ENCODE data around the gene PAIP2. TPM values are rescaled to one million over a fixed set of nuclear protein-coding genes. Genes with fewer than 3 reads are reported as not detected.

The PAIP2 gene
- total and polyA plus RNA-seq, 9 donors: 68.4 to 142 (median 104) TPM

GRCh38 chr5:139389701-139390638 lies 48.3 kb downstream of the PAIP2 start, which contains the start of gene MZB1:
MZB1 (minus strand) TSS chr5:139389913; CDS start chr5:139389856, 57 bp downstream.
- no peak within 1 kb of the TSS for H3K4me3 ChIP-seq
- H3K9me3 ChIP-seq: no peaks in the 10 kb centered on the region
- DNase-seq: peak in 1 of 5 donors; percentile 10
- H3K36me3 ChIP-seq: no peaks in the 10 kb centered on the region
- no peak for TF ChIP-seq EP300 (IDR thresholded peaks at IDR 0.05)
- no peak for TF ChIP-seq POLR2A (IDR thresholded peaks at IDR 0.05)
- no peak for TF ChIP-seq CTCF (IDR thresholded peaks at IDR 0.05)
- H3K4me1 ChIP-seq (ENCODE audit: insufficient read depth): peaks cover 8% of the 10 kb centered on the region
- H3K27ac ChIP-seq: no peak within 1 kb of the TSS
- intact Hi-C loops (cut with DNase I): no loop called here
- WGBS, 3 donors: 85 to 86% (median 85%) methylated on average over 11 of the region's 11 CpGs
- H3K27me3 ChIP-seq: peaks cover 5% of the 10 kb centered on the region

- TF ChIP-seq CTCF (IDR thresholded peaks at IDR 0.05) (no peak), EP300 (IDR thresholded peaks at IDR 0.05) (no peak), POLR2A (IDR thresholded peaks at IDR 0.05) (no peak)
- WGBS, 3 donors: 75 to 80% (median 80%) methylated on average over 8 to 10 of the region's 10 CpGs
- Histone ChIP-seq H3K27me3 (peaks cover 5% of the 10 kb centered on the region), H3K36me3 (no peaks in the 10 kb centered on the region), H3K4me1 (ENCODE audit: insufficient read depth) (peaks cover 9% of the 10 kb centered on the region), H3K4me3 (no peak overlapping the region), H3K9me3 (no peaks in the 10 kb centered on the region), H3K27ac (no peak overlapping the region)
- peak in 1 of 5 donors; percentile 16 for DNase-seq
- intact Hi-C loops (cut with DNase I): no loop called here
Observed at GRCh38 chr5:139390639-139391569, 49.2 kb downstream of the PAIP2 start.

GRCh38 chr5:139391570-139392323 lies 50.1 kb downstream of the PAIP2 start:
- 49 to 75% (median 50%) methylated on average over 28 to 33 of the region's 33 CpGs for WGBS, 3 donors
- Histone ChIP-seq H3K27me3 (peaks cover 5% of the 10 kb centered on the region), H3K27ac (no peak overlapping the region), H3K9me3 (no peaks in the 10 kb centered on the region), H3K4me3 (no peak overlapping the region), H3K4me1 (ENCODE audit: insufficient read depth) (peaks cover 9% of the 10 kb centered on the region), H3K36me3 (no peaks in the 10 kb centered on the region)
- intact Hi-C loops (cut with DNase I): no loop called here
- TF ChIP-seq CTCF (IDR thresholded peaks at IDR 0.05) (no peak), EP300 (IDR thresholded peaks at IDR 0.05) (no peak), POLR2A (IDR thresholded peaks at IDR 0.05) (no peak)
- peak in 1 of 5 donors; percentile 21 for DNase-seq

- Histone ChIP-seq H3K4me1 (ENCODE audit: insufficient read depth) (peaks cover 9% of the 10 kb centered on the region), H3K27me3 (peaks cover 5% of the 10 kb centered on the region), H3K36me3 (no peaks in the 10 kb centered on the region), H3K9me3 (no peaks in the 10 kb centered on the region), H3K4me3 (no peak overlapping the region), H3K27ac (no peak overlapping the region)
- intact Hi-C loops (cut with DNase I): no loop called here
- TF ChIP-seq POLR2A (IDR thresholded peaks at IDR 0.05): no peak
- TF ChIP-seq CTCF (IDR thresholded peaks at IDR 0.05): peak in 1 of 3 donors; percentile 40
- no peak for DNase-seq
- 7 to 15% (median 14%) methylated on average over 30 to 36 of the region's 36 CpGs for WGBS, 3 donors
Observed at GRCh38 chr5:139392324-139392677, 50.6 kb downstream of the PAIP2 start.

All from ovary (tissue), 9 donors.